ENCODE data around the gene CD19.

CD19 gene

DNA sequence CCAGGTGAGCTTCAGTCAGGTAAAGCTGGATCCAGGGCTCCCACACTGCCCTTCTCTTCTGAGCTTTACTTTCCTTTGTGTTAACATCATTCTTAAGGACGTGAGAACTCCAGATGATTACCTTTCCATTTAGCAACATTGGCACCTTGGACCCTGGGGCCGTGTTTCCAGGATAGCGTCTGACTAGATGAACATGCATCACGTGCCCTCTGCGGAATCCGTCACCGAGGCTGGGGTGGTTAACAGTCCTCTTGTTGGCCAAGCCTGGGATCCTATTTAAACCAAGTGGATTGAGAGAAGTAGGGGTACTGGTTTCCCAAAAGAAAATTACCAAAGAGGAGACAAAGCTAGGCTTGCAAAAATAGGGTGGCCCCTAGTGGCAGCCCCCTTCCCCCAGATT lies 49.2 kb downstream of the CD19 start:
- Histone ChIP-seq H3K27me3 (replicated peaks) (no peaks in the 10 kb centered on the region), H3K4me3 (ENCODE audit: low read depth, low read length) (no peak overlapping the region), H3K27ac (no peak overlapping the region), H3K36me3 (replicated peaks) (peaks cover 48% of the 10 kb centered on the region)
- in situ Hi-C loops (cut with HindIII; ENCODE audit: low pct_ligation_motif_present, low sequenced_read_pairs) = no loop called here
- no peak for DNase-seq
- TF ChIP-seq, protein P1, sequence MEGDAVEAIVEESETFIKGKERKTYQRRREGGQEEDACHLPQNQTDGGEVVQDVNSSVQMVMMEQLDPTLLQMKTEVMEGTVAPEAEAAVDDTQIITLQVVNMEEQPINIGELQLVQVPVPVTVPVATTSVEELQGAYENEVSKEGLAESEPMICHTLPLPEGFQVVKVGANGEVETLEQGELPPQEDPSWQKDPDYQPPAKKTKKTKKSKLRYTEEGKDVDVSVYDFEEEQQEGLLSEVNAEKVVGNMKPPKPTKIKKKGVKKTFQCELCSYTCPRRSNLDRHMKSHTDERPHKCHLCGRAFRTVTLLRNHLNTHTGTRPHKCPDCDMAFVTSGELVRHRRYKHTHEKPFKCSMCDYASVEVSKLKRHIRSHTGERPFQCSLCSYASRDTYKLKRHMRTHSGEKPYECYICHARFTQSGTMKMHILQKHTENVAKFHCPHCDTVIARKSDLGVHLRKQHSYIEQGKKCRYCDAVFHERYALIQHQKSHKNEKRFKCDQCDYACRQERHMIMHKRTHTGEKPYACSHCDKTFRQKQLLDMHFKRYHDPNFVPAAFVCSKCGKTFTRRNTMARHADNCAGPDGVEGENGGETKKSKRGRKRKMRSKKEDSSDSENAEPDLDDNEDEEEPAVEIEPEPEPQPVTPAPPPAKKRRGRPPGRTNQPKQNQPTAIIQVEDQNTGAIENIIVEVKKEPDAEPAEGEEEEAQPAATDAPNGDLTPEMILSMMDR (IDR thresholded peaks at IDR 0.05; ENCODE audit: low read depth, low read length, missing control alignments) = no peak

DNA sequence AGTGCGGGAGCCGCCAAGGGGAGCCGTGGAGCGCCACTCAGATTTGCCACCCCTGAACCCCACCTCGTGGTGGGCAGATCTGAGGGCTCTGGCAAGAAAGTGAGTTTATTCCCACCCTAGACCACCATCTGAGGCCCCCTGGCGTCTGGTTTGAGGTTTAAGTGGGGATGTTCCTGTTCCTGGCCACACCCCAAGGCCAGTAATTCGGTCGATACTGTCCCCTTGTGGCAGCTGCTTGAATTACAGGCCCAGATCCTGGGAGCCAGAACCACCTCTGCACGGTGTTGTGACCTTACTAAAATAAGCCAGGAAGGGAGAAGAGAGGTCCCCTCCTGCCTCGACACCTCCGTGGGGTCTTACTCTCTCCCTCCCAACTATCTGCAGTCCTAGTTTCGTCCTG lies 49.7 kb downstream of the CD19 start:
- Histone ChIP-seq H3K4me3 (ENCODE audit: low read depth, low read length) (no peak overlapping the region), H3K27ac (no peak overlapping the region), H3K27me3 (replicated peaks) (no peaks in the 10 kb centered on the region), H3K36me3 (replicated peaks) (peaks cover 51% of the 10 kb centered on the region)
- in situ Hi-C loops (cut with HindIII; ENCODE audit: low pct_ligation_motif_present, low sequenced_read_pairs) = no loop called here
- TF ChIP-seq, protein P1 (IDR thresholded peaks at IDR 0.05; ENCODE audit: low read depth, low read length, missing control alignments) = peak; percentile 80
- no peak for DNase-seq

DNA sequence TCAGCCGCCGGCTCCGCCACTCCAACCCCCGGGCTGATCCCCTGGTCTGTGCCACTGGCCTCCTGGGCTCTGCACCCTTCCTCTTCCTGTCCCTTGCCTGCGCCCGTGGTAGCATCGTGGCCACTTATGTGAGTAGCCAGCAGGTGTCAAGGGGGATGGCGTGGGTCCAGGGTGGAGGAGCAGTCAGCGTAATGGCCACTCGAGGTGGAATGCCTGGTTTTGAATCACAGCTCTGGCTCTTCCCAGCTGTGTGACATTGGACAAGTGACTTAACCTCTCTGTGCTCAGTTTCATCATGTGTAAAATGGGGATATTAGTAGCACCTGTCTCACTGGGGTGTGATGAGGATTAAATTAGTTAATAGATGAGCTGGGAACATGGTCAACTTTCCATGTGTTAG lies 50.6 kb downstream of the CD19 start:
- peaks cover 59% of the 10 kb centered on the region for H3K36me3 ChIP-seq (replicated peaks)
- in situ Hi-C loops (cut with HindIII; ENCODE audit: low pct_ligation_motif_present, low sequenced_read_pairs) = no loop called here
- TF ChIP-seq, protein P1 (IDR thresholded peaks at IDR 0.05; ENCODE audit: low read depth, low read length, missing control alignments) = no peak
- no peak overlapping the region for H3K27ac ChIP-seq
- H3K4me3 ChIP-seq (ENCODE audit: low read depth, low read length) = no peak overlapping the region
- no peak for DNase-seq
- H3K27me3 ChIP-seq (replicated peaks) = no peaks in the 10 kb centered on the region

DNA sequence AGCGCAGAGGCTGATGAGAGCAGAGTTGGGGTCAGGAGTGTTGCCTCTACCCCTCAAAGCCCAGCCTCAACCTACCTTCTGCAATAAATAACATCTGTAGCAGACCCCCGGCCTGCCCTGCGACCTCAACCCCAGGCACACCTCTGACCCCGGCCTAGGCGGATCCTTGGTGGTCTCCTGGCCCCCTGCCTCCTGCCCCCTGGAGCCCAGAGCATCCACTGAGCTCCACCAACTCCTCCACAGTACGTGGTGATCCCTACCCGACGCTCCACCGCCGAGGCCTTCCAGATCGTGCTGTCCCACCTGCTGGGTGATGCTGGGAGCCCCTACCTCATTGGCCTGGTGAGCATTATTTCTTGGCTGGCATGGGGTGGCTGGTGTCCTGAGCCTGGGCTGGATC lies 51.2 kb downstream of the CD19 start:
- no peak for DNase-seq
- peaks cover 61% of the 10 kb centered on the region for H3K36me3 ChIP-seq (replicated peaks)
- in situ Hi-C loops (cut with HindIII; ENCODE audit: low pct_ligation_motif_present, low sequenced_read_pairs) = no loop called here
- no peak overlapping the region for H3K4me3 ChIP-seq (ENCODE audit: low read depth, low read length)
- H3K27me3 ChIP-seq (replicated peaks) = no peaks in the 10 kb centered on the region
- TF ChIP-seq, protein P1 (IDR thresholded peaks at IDR 0.05; ENCODE audit: low read depth, low read length, missing control alignments) = no peak
- no peak overlapping the region for H3K27ac ChIP-seq

DNA sequence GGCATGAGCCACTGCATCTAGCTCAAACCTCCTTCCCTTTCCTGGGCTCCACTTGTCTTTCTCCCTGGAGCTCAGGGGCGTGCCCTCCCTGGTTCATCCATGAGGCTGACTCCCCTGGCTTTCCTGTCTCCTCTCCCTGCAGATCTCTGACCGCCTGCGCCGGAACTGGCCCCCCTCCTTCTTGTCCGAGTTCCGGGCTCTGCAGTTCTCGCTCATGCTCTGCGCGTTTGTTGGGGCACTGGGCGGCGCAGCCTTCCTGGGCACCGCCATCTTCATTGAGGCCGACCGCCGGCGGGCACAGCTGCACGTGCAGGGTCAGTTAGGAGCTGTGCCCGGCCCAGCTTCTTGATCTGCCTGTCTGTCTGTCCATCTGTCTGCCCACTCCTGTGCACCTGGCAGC lies 51.9 kb downstream of the CD19 start:
- Histone ChIP-seq H3K4me3 (ENCODE audit: low read depth, low read length) (no peak overlapping the region), H3K27me3 (replicated peaks) (no peaks in the 10 kb centered on the region), H3K27ac (no peak overlapping the region), H3K36me3 (replicated peaks) (peaks cover 63% of the 10 kb centered on the region)
- in situ Hi-C loops (cut with HindIII; ENCODE audit: low pct_ligation_motif_present, low sequenced_read_pairs) = no loop called here
- no peak for DNase-seq
- TF ChIP-seq, protein P1 (IDR thresholded peaks at IDR 0.05; ENCODE audit: low read depth, low read length, missing control alignments) = no peak

DNA sequence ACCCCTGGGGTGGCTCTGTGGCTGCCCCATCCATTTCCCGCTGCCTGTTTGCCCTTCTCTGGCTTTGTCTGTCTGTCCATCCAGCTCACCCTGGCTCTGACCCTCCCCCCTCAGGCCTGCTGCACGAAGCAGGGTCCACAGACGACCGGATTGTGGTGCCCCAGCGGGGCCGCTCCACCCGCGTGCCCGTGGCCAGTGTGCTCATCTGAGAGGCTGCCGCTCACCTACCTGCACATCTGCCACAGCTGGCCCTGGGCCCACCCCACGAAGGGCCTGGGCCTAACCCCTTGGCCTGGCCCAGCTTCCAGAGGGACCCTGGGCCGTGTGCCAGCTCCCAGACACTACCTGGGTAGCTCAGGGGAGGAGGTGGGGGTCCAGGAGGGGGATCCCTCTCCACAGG lies 52.3 kb downstream of the CD19 start:
- no peak for DNase-seq
- H3K36me3 ChIP-seq (replicated peaks) = peaks cover 63% of the 10 kb centered on the region

More for the DNA sequence above, 52.3 kb downstream of the CD19 start:
- Histone ChIP-seq H3K27me3 (replicated peaks) (no peaks in the 10 kb centered on the region), H3K4me3 (ENCODE audit: low read depth, low read length) (no peak overlapping the region), H3K27ac (no peak overlapping the region)
- in situ Hi-C loops (cut with HindIII; ENCODE audit: low pct_ligation_motif_present, low sequenced_read_pairs) = no loop called here
- TF ChIP-seq, protein P1 (IDR thresholded peaks at IDR 0.05; ENCODE audit: low read depth, low read length, missing control alignments) = no peak

Measured in brain microvascular endothelial cell (primary cell).